Choroid plexus epithelial cell (primary cell): ENCODE measurements around the gene FBXO41.

Source experiments
- DNase-seq: peaks from one replicate; pipeline ENCODE4 v3.0.0-alpha.2; 2010; ENCODE audit warnings: low read depth
- H3K4me3 ChIP-seq: 2 replicates; pipeline ENCODE4 v1.5.1; 2011; ENCODE audit warnings: low read depth, mild to moderate bottlenecking, control low read depth, low read length, moderate library complexity
- TF ChIP-seq, protein P1 (sequence below): conservative IDR thresholded peaks from 2 replicates; pipeline ENCODE4 v1.5.1; 2011; ENCODE audit warnings: low read depth, mild to moderate bottlenecking, control low read depth, inconsistent platforms, low read length, moderate library complexity

The FBXO41 gene

DNA sequence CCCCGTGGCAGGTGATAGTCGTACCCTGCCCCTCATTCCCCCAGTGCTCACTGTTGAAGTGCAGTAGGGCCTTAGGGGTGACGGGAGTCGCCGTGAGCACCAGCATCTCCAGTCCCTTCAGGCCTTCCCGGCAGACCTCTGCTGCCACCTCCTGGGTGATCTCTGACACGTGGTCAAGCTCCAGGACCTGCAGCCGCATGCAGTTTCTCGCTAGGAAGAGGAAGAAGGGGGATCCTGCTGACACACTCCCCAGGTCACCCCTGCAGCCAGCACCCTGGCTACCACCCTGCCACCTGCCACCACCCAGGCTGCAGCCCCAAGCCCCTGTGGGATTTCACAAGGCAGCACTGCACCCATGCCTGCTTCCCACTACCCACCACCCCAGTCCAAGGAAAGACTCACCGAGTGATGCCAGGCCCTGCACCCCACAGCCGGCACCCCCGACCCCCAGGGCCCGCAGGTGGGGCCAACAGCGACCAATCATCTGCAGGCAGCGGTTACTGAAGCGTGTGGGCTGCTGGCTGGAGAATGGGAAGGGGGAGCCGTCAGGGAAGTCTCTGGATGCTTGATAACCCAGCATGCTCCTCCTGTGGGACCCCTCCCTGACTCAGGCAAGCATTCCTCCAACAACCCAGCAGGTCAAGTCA, 23.8 kb downstream of the FBXO41 start:
- TF ChIP-seq, protein P1, sequence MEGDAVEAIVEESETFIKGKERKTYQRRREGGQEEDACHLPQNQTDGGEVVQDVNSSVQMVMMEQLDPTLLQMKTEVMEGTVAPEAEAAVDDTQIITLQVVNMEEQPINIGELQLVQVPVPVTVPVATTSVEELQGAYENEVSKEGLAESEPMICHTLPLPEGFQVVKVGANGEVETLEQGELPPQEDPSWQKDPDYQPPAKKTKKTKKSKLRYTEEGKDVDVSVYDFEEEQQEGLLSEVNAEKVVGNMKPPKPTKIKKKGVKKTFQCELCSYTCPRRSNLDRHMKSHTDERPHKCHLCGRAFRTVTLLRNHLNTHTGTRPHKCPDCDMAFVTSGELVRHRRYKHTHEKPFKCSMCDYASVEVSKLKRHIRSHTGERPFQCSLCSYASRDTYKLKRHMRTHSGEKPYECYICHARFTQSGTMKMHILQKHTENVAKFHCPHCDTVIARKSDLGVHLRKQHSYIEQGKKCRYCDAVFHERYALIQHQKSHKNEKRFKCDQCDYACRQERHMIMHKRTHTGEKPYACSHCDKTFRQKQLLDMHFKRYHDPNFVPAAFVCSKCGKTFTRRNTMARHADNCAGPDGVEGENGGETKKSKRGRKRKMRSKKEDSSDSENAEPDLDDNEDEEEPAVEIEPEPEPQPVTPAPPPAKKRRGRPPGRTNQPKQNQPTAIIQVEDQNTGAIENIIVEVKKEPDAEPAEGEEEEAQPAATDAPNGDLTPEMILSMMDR, result peak; percentile 69
- H3K4me3 ChIP-seq, result no peak overlapping the region
- DNase-seq, result peak; percentile 69

DNA sequence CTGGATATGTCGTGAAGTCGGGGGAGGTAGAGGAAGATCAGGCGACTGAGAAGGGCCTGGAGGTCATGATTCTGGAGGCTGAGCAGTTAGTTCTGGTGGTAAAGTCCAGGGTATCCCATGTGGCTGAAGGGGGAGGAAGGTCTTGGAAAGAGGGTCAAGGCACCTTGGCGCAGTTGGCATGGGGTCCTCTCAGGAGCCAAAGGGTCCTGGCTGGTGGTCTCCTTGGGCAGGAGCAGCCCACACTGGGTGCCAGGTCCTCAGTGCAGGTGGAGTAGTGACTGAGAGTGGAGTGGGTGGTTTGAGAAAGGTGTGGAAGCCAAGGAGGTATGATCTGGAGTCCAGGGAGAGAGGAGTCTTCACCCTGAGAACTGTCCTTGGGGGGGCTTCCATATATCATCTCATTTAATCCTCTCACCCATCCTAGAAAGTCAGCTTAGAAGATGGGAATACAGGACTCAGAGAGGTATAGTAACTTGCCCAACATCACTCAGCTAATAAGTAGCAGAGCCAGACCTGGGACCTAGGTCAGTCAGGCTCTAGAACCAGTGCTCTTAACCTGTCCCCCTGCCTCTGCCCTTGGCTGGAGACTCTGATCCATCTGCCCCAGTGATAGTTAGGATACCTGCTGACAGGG, 24.5 kb downstream of the FBXO41 start:
- TF ChIP-seq, protein P1, result no peak
- no peak overlapping the region for H3K4me3 ChIP-seq
- no peak for DNase-seq

DNA sequence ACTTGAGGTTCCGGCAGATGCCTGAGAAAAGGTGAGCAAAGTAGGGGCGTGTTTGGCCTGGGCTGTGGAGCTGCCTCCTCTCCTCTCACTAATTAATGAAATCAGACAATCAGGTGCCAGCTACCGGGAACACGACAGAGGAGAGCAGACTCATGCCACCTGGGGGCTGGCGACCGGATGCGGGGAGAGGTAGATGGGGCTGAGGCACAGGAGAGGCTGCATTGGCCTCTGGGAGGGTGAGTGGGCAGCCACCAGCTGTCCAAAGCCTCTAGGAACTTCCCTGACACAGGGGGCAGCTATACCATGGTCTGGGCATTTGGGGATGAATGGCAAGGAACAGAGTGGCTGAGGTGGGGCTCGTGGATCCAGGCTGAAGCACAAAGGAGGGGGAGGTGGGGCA, 25.0 kb downstream of the FBXO41 start:
- TF ChIP-seq, protein P1, result no peak
- no peak overlapping the region for H3K4me3 ChIP-seq
- DNase-seq, result no peak

DNA sequence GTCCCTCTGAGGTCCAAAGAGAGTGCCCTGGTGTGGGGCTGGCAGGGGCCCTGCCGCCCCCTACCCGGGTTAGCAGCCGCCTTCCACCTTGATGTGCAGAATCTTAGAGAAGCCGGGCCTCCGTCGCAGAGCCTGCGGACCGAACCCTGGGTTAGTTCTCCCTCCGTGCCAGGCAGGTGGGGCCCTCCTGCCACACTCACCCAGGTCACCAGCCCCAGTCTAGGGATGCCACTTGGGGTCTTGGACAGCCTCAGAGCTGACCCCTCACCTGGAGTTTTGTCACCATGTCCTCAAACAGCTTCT, 25.4 kb downstream of the FBXO41 start:
- no peak overlapping the region for H3K4me3 ChIP-seq
- DNase-seq, result no peak
- TF ChIP-seq, protein P1, result no peak

DNA sequence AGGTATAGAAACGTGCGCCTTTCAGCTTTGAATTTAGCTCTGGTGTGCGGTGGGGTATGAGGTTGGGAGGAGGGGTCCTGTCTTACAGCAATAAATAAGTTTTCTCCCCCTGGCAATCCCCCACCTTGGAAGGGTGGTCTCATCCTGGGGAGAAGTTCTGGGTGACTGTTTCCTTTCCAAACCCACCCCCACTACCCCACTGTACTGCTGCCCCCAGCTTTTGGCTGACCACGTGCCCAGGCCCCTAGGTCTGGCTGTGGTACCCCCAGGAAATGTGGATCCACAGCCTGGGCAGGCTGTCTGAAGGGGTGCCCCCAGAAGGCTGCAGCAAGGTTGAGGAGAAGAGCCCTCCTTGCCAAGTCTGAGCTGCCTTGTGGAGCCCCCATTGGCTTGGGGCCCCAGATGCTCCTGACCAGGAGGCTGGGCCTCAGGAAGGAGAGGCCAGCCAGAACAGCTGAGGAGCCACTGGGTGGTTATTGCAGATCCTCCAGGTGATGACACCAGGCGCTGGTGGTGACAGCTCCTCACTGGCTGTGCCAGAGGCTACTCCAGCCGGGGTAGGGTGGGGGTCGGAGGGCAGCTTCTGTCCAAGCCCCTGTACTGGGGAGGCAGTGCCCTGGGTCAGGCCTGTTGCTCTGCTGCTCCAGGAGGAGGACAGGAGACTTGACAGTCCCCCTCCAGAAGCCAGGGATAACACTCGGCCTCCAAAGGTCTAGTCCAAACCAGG, 25.9 kb downstream of the FBXO41 start:
- TF ChIP-seq, protein P1, result no peak
- H3K4me3 ChIP-seq, result no peak overlapping the region
- DNase-seq, result no peak

DNA sequence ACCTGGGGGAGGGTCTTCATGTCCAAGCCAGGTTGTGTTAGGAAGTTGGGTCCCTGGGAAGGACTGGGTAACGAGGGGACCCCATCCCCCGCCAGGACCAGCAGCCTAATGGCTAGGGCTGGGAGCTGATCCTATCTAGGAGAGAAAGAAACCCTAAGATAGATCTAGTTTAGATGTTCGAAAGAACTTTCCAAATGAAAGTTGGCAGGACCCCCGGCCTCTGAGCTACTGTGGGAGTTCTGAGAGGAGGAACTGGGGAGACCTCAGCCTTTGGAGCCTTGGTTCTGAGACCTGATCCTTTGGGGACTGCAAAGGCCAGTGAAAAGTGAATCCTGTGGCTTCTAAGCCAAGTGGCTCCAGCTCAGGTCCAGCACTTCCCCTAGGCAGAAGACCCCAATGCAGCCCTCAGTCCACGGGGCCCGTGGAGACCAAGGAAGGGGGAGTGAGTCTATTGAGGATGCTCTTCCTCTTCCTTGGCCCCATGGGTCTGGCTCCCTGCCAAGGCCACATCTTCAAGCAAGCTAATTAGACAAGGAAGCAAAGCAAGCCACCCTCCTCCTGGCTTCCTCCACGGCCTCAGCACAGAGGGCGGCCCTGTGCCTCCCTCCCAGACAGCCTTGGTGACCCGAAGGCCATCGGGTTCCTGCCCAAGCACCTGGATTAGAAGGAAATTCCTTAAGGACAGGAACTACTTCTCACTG, 26.7 kb downstream of the FBXO41 start:
- no peak for DNase-seq
- H3K4me3 ChIP-seq, result no peak overlapping the region
- TF ChIP-seq, protein P1, result no peak
